Coronary artery (tissue), 2 donors: ENCODE measurements around the gene MAP1LC3B2.

ENCODE experiments used
- DNase-seq: peaks from one replicate; pipeline ENCODE4 v3.0.0-alpha.2; 2017; ENCODE audit warnings: low spot score
- H3K27ac ChIP-seq, 2 donors: fragments of 200-600 bp; sonication (generic); one replicate each; pipeline ENCODE4 v1.5.1; 2016 to 2019
- H3K4me3 ChIP-seq: fragments of 200-600 bp; sonication (generic); 2 replicates; pipeline ENCODE4 v1.5.1; 2016; ENCODE audit warnings: mild to moderate bottlenecking, moderate library complexity
- CTCF ChIP-seq: fragments of 200-600 bp; sonication (generic); IDR thresholded peaks from one replicate; pipeline ENCODE4 v1.5.1; 2019; ENCODE audit warnings: antibody characterized with exemption

The MAP1LC3B2 gene

GRCh38 chr12:116620492-116621191 lies 61.5 kb downstream of the MAP1LC3B2 start:
- H3K27ac ChIP-seq: no peak overlapping the region
- H3K4me3 ChIP-seq: no peak overlapping the region
- no peak for TF ChIP-seq CTCF
- no peak for DNase-seq

GRCh38 chr12:116621194-116621593 lies 62.0 kb downstream of the MAP1LC3B2 start:
- Histone ChIP-seq H3K27ac (no peak overlapping the region), H3K4me3 (no peak overlapping the region)
- DNase-seq: no peak
- TF ChIP-seq CTCF: no peak

GRCh38 chr12:116624516-116624915 lies 65.3 kb downstream of the MAP1LC3B2 start:
- TF ChIP-seq CTCF: no peak
- Histone ChIP-seq H3K4me3 (no peak overlapping the region), H3K27ac (no peak overlapping the region)
- DNase-seq: no peak

GRCh38 chr12:116626153-116626552 lies 67.0 kb downstream of the MAP1LC3B2 start:
- no peak for TF ChIP-seq CTCF
- no peak overlapping the region for H3K27ac ChIP-seq
- no peak overlapping the region for H3K4me3 ChIP-seq
- no peak for DNase-seq
